ENCODE results near the gene ZNF311. TPM values are rescaled to one million over a fixed set of nuclear protein-coding genes. Genes with fewer than 3 reads are reported as not detected.
A peak's percentile ranks its signal among the peaks of the same experiment; 100 is the strongest.

The ZNF311 gene
- total and polyA plus RNA-seq, 2 of the 13 experiments (the other 11 are each of a cell fraction or from before 2014, with no cell fraction given): not detected

- TF ChIP-seq ONECUT2 (CRISPR knock-in tag; IDR thresholded peaks at IDR 0.05): no peak
- TF ChIP-seq SRSF4 (IDR thresholded peaks at IDR 0.05; ENCODE audit: low read depth, low read length, poor library complexity, severe bottlenecking): no peak
- TF ChIP-seq CAMTA2 (CRISPR knock-in tag; IDR thresholded peaks at IDR 0.05; ENCODE audit: borderline replicate concordance): no peak
- TF ChIP-seq LRRFIP1 (CRISPR knock-in tag; conservative IDR thresholded peaks at IDR 0.05): no peak
- no peak for TF ChIP-seq FOXJ3 (CRISPR knock-in tag; IDR thresholded peaks at IDR 0.05; ENCODE audit: borderline replicate concordance)
- TF ChIP-seq ZBTB39 (CRISPR knock-in tag; IDR thresholded peaks at IDR 0.05): no peak
- peak; percentile 65 for TF ChIP-seq HNF1B (CRISPR knock-in tag; IDR thresholded peaks at IDR 0.05)
- no peak for TF ChIP-seq ZNF710 (CRISPR knock-in tag; IDR thresholded peaks at IDR 0.05; ENCODE audit: borderline replicate concordance)
- TF ChIP-seq ARNT (IDR thresholded peaks at IDR 0.05): no peak
- no peak for TF ChIP-seq AFF4 (CRISPR knock-in tag; IDR thresholded peaks at IDR 0.05)
- no peak for TF ChIP-seq SP140L (CRISPR knock-in tag; IDR thresholded peaks at IDR 0.05; ENCODE audit: borderline replicate concordance)
- TF ChIP-seq ZNF225 (CRISPR knock-in tag; IDR thresholded peaks at IDR 0.05): no peak
- 0 out of 2 replicates have a peak, but pooled peaks have one; percentile 33 for TF ChIP-seq FOXO1 (CRISPR knock-in tag; IDR thresholded peaks at IDR 0.05)
- no peak for TF ChIP-seq HNRNPK (IDR thresholded peaks at IDR 0.05; ENCODE audit: low read depth, low read length, poor library complexity, severe bottlenecking)
- TF ChIP-seq ZNF234 (CRISPR knock-in tag; conservative IDR thresholded peaks at IDR 0.05): no peak
- no peak for TF ChIP-seq BCL3 (CRISPR knock-in tag; IDR thresholded peaks at IDR 0.05)
Measured at GRCh38 chr6:28947831-28948270, 57.3 kb downstream of the ZNF311 start (continued).
